ENCODE data around the gene NUMBL. TPM values are rescaled to one million over a fixed set of nuclear protein-coding genes. Genes with fewer than 3 reads are reported as not detected.

The NUMBL gene
- polyA plus RNA-seq, 2 of the 4 experiments (the other 2 are of a cell fraction) = 21.1 to 28.7 TPM

DNA sequence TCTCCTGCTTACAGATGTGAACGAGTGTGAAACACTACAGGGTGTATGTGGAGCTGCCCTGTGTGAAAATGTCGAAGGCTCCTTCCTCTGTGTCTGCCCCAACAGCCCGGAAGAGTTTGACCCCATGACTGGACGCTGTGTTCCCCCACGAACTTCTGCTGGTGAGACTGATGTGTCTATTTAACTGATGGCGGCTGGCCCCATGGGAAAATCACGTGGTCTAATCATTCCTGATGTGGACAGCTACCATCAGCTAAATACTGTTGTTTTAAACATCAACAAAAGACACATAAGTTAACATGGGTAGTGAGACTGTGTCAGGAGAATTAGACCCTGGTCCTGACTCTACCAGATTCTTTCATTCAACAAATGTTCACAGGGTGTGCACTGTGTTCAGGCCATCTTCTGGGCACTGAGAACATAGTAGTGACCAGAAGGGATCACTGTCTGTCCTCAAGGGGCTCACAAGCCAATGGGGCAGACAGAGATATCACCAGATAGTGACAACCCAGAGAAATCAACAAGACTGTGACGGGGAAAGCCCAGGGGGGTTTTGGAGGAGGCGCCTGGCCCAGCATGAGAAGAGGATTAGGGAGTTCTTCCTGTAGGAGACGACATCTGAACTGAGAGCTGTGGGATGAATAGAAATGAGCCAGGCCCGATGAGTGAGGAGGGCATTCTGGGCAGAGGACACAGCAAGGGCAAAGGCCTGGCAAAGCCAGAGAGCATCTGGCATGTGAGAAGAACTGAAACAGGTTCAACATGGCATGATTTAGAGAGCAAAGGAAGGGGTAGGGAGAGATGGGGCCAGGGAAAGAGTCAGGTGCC, 70.9 kb downstream of the NUMBL start:
- Histone ChIP-seq H3K9me3 (no peaks in the 10 kb centered on the region), H3K4me2 (no peak overlapping the region), H3K4me3 (no peak overlapping the region), H3K27ac (no peak overlapping the region), H3K4me1 (peaks cover 8% of the 10 kb centered on the region; the same call in 2 of the 3 replicates)
- 77% methylated on average over 10 of the region's 11 CpGs for WGBS (ENCODE audit: missing lambda C conversion rate)
- TF ChIP-seq GATA3 (IDR thresholded peaks at IDR 0.05; ENCODE audit: borderline replicate concordance) (no peak), CBX2 (IDR thresholded peaks at IDR 0.05; ENCODE audit: borderline replicate concordance, low read depth) (no peak), CEBPB (IDR thresholded peaks at IDR 0.05) (no peak), KDM1A (IDR thresholded peaks at IDR 0.05; ENCODE audit: low read depth) (no peak), FOXS1 (CRISPR knock-in tag; IDR thresholded peaks at IDR 0.05) (no peak), TFCP2L1 (CRISPR knock-in tag; IDR thresholded peaks at IDR 0.05) (no peak), ZC3H11A (IDR thresholded peaks at IDR 0.05) (no peak), RNF2 (IDR thresholded peaks at IDR 0.05; ENCODE audit: borderline replicate concordance, low read depth) (no peak), PHF8 (IDR thresholded peaks at IDR 0.05; ENCODE audit: borderline replicate concordance, low read depth) (no peak), SMC3 (IDR thresholded peaks at IDR 0.05) (no peak), RARB (CRISPR knock-in tag; IDR thresholded peaks at IDR 0.05) (no peak), KDM5A (IDR thresholded peaks at IDR 0.05) (no peak), CBX8 (IDR thresholded peaks at IDR 0.05) (no peak), CHD4 (IDR thresholded peaks at IDR 0.05; ENCODE audit: borderline replicate concordance) (no peak), MYC (IDR thresholded peaks at IDR 0.05; ENCODE audit: borderline replicate concordance, low read length) (no peak), POLR2A (IDR thresholded peaks at IDR 0.05; ENCODE audit: low read length) (no peak), E2F6 (IDR thresholded peaks at IDR 0.05; ENCODE audit: borderline replicate concordance, low read depth) (no peak), ESRRA (IDR thresholded peaks at IDR 0.05; ENCODE audit: borderline replicate concordance, low read length) (no peak)
- TF ChIP-seq, protein P1, sequence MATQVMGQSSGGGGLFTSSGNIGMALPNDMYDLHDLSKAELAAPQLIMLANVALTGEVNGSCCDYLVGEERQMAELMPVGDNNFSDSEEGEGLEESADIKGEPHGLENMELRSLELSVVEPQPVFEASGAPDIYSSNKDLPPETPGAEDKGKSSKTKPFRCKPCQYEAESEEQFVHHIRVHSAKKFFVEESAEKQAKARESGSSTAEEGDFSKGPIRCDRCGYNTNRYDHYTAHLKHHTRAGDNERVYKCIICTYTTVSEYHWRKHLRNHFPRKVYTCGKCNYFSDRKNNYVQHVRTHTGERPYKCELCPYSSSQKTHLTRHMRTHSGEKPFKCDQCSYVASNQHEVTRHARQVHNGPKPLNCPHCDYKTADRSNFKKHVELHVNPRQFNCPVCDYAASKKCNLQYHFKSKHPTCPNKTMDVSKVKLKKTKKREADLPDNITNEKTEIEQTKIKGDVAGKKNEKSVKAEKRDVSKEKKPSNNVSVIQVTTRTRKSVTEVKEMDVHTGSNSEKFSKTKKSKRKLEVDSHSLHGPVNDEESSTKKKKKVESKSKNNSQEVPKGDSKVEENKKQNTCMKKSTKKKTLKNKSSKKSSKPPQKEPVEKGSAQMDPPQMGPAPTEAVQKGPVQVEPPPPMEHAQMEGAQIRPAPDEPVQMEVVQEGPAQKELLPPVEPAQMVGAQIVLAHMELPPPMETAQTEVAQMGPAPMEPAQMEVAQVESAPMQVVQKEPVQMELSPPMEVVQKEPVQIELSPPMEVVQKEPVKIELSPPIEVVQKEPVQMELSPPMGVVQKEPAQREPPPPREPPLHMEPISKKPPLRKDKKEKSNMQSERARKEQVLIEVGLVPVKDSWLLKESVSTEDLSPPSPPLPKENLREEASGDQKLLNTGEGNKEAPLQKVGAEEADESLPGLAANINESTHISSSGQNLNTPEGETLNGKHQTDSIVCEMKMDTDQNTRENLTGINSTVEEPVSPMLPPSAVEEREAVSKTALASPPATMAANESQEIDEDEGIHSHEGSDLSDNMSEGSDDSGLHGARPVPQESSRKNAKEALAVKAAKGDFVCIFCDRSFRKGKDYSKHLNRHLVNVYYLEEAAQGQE (IDR thresholded peaks at IDR 0.05) = no peak
- TF ChIP-seq, protein P2, sequence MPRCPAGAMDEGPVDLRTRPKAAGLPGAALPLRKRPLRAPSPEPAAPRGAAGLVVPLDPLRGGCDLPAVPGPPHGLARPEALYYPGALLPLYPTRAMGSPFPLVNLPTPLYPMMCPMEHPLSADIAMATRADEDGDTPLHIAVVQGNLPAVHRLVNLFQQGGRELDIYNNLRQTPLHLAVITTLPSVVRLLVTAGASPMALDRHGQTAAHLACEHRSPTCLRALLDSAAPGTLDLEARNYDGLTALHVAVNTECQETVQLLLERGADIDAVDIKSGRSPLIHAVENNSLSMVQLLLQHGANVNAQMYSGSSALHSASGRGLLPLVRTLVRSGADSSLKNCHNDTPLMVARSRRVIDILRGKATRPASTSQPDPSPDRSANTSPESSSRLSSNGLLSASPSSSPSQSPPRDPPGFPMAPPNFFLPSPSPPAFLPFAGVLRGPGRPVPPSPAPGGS (IDR thresholded peaks at IDR 0.05) = no peak
- ChIA-PET POLR2A (interaction anchor here (1.0 kb wide), 1 partner anchor 14 kb away, joined by 3 read pairs; no protein-coding TSS in a partner anchor), CTCF (interaction anchor here (0.5 to 15.6 kb wide), 18 partner anchors 10 to 314 kb away, joined by 3 to 423 read pairs (median 5); no protein-coding TSS in a partner anchor)
- FAIRE-seq = peak; percentile 7
- ATAC-seq = 0 out of 6 replicates have a peak, but pooled peaks of 1 of the 2 experiments have one; percentile 1
- DNase-seq (ENCODE audit: low read depth in 1 of 2, low spot score in 1 of 2) = no peak

DNA sequence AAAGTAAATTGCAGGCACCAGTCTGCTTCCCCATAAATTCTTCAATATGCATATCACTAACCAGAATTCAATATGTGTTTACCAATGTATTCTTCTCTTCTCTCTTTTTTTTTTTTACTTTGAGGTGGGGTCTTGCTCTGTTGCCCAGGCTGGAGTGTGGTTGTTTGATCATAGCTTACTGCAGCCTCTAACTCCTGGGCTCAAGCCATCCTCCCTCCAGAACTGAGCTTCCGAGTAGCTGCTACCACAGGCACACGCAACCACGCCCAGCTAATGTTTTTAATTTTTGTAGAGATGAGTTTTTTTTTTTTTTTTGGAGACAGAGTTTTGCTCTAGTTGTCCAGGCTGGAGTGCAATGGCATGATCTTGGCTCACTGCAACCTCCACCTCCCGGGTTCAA, 72.5 kb downstream of the NUMBL start:
- no peak for TF ChIP-seq CBX2 (IDR thresholded peaks at IDR 0.05; ENCODE audit: borderline replicate concordance, low read depth)
- no peak for TF ChIP-seq RAD21 (conservative IDR thresholded peaks at IDR 0.05 in 1 of 2, IDR thresholded peaks at IDR 0.05 in 1 of 2)
- TF ChIP-seq MAX (IDR thresholded peaks at IDR 0.05) = no peak
- no peak for TF ChIP-seq NR3C1 (IDR thresholded peaks at IDR 0.05)
- no peak for TF ChIP-seq E2F6 (IDR thresholded peaks at IDR 0.05; ENCODE audit: borderline replicate concordance, low read depth)
- ChIA-PET POLR2A (no interaction called here), CTCF (interaction anchor here (0.6 to 15.6 kb wide), 10 partner anchors 9 to 313 kb away, joined by 3 to 423 read pairs (median 4); no protein-coding TSS in a partner anchor)
- FAIRE-seq = no peak
- 90% methylated on average over 4 of the region's 4 CpGs for WGBS (ENCODE audit: missing lambda C conversion rate)
- peaks cover 7% of the 10 kb centered on the region; the same call in 2 of the 3 replicates for H3K4me1 ChIP-seq
- H3K4me3 ChIP-seq = no peak overlapping the region
- no peak for ATAC-seq
- H3K27ac ChIP-seq = no peak overlapping the region
- no peaks in the 10 kb centered on the region for H3K9me3 ChIP-seq
- no peak for DNase-seq (ENCODE audit: low read depth in 1 of 2, low spot score in 1 of 2)
- H3K4me2 ChIP-seq = no peak overlapping the region

Measured in A549 (cell line).